Measurements from ENCODE around the gene DIDO1. TPM values are rescaled to one million over a fixed set of nuclear protein-coding genes. Genes with fewer than 3 reads are reported as not detected.

The DIDO1 gene
- total and polyA plus RNA-seq, 2 donors (not counting 1 experiment from before 2014, with no cell fraction given) = 57.6 to 124 TPM

DNA sequence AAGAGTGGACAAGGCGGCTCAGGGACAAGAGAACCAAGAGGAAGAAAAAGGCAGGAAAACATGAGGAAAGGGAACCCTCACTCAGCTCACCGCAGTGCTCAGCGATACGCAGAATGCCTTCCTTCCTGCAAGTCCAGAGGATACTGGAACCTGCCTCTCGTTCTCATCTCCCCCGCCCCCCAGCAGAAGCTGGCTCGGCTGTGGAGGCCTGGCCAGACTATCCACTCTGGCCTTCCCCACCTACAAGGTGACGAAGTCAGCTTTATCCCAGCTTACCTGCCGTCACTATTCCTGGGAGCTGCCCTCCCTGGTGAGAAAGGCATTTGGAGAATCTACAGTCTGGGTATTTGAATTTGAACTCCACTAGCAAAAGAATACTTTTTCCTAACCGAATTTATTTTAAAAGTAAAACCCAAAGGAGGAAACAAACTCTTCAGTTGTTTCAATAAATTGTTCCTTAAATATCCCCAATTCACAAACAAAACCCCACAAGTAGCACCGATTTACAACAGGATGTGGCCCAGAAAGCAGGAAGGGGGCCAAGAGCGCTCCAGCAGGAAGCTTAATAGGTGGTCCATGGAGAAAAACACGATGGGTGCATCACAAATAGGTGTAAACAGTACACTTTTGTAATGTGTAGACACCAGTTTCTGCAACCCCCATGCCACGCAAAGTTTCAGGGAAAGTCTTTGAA is 2.1 kb upstream of the DIDO1 start:
- H3K36me3 ChIP-seq (replicated peaks in 1 of 2; ENCODE audit: control extremely low read depth in 1 of 2, control insufficient read depth in 1 of 2, extremely low read depth in 1 of 2, insufficient read depth in 2 of 2, low read length in 1 of 2) = peaks cover 0 to 3% of the 10 kb centered on the region in 2 experiments
- peaks cover 43 to 59% of the 10 kb centered on the region in 2 donors for H3K4me1 ChIP-seq (ENCODE audit: control insufficient read depth in 2 of 2, insufficient read depth in 2 of 2, low read length in 2 of 2)
- CTCF ChIA-PET = interaction anchor here (0.8 to 1.9 kb wide), 6 partner anchors 10 to 120 kb away, joined by 3 to 5 read pairs (median 3); partner anchors contain the start of gene GID8
- 28% methylated on average over 9 of the region's 14 CpGs for WGBS (ENCODE audit: insufficient coverage)
- H3K79me2 ChIP-seq (ENCODE audit: control insufficient read depth, insufficient read depth, low read length) = peaks cover 93% of the 10 kb centered on the region
- H3K27me3 ChIP-seq (replicated peaks in 1 of 4; ENCODE audit: control extremely low read depth in 1 of 4, control insufficient read depth in 3 of 4, insufficient read depth in 4 of 4, low read length in 3 of 4) = no peaks in the 10 kb centered on the region
- H3K4me3 ChIP-seq (ENCODE audit: control extremely low read depth in 1 of 5, extremely low read depth in 1 of 5, insufficient read depth in 1 of 5, low read depth in 2 of 5, low read length in 4 of 5) = peak overlapping the region; percentile 58 to 93 (median 72)
- intact Hi-C loops (cut with micrococcal nuclease) = loop anchor here (5.0 kb wide), 2 partner anchors 66 to 289 kb away; partner anchors contain the start of genes TCFL5 and YTHDF1
- peaks cover 48% of the 10 kb centered on the region for H4K20me1 ChIP-seq (ENCODE audit: control insufficient read depth, insufficient read depth, low read length, poor library complexity, severe bottlenecking)
- peak overlapping the region; percentile 78 for H3K9ac ChIP-seq (ENCODE audit: low read length)
- POLR2A ChIA-PET = interaction anchor here (2.1 to 3.1 kb wide), 2 partner anchors 9 to 11 kb away, joined by 6 to 24 read pairs; partner anchors contain the start of gene GID8
- peak overlapping the region; percentile 79 for H2AFZ ChIP-seq (ENCODE audit: insufficient read depth, low read depth, low read length, poor library complexity, severe bottlenecking)
- H3K27ac Mint-ChIP-seq = peak overlapping the region; percentile 95
- H3K4me2 ChIP-seq (replicated peaks; ENCODE audit: low read depth, low read length, poor library complexity, severe bottlenecking) = peak overlapping the region; percentile 93
- no peaks in the 10 kb centered on the region for H3K27me3 Mint-ChIP-seq
- peak overlapping the region; percentile 95 for H3K4me3 Mint-ChIP-seq
- H3K9me3 Mint-ChIP-seq (ENCODE audit: insufficient read depth) = no peaks in the 10 kb centered on the region
- peak overlapping the region; percentile 40 to 92 for H3K27ac ChIP-seq (ENCODE audit: low read length in 2 of 2)
- no peak for TF ChIP-seq EZH2 (IDR thresholded peaks at IDR 0.05; ENCODE audit: borderline replicate concordance, insufficient read depth, low read depth, low read length, poor library complexity, severe bottlenecking)
- TF ChIP-seq, protein P1, sequence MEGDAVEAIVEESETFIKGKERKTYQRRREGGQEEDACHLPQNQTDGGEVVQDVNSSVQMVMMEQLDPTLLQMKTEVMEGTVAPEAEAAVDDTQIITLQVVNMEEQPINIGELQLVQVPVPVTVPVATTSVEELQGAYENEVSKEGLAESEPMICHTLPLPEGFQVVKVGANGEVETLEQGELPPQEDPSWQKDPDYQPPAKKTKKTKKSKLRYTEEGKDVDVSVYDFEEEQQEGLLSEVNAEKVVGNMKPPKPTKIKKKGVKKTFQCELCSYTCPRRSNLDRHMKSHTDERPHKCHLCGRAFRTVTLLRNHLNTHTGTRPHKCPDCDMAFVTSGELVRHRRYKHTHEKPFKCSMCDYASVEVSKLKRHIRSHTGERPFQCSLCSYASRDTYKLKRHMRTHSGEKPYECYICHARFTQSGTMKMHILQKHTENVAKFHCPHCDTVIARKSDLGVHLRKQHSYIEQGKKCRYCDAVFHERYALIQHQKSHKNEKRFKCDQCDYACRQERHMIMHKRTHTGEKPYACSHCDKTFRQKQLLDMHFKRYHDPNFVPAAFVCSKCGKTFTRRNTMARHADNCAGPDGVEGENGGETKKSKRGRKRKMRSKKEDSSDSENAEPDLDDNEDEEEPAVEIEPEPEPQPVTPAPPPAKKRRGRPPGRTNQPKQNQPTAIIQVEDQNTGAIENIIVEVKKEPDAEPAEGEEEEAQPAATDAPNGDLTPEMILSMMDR (IDR thresholded peaks at IDR 0.05) = no peak
- H3K9me3 ChIP-seq (ENCODE audit: control extremely low read depth in 1 of 3, control insufficient read depth in 2 of 3, insufficient read depth in 1 of 3, low read length in 2 of 3) = no peaks in the 10 kb centered on the region
- DNase-seq = peak; percentile 31
- H3K4me1 Mint-ChIP-seq = peaks cover 74% of the 10 kb centered on the region
- no peak for ATAC-seq (ENCODE audit: low read depth)

All from B cell (primary cell).